Breast epithelium (tissue), 4 donors: ENCODE measurements around the gene ADGRL3. TPM values are rescaled to one million over a fixed set of nuclear protein-coding genes. Genes with fewer than 3 reads are reported as not detected.

ENCODE experiments used
- DNase-seq, 2 donors: peaks; one replicate each; pipeline ENCODE4 v3.0.0-alpha.2; 2019; ENCODE audit warnings: low spot score in 2 of 2
- H3K27ac ChIP-seq, 2 donors: fragments of 200-600 bp; sonication (generic) in 1 of 2; one replicate each; pipeline ENCODE4 v1.5.1; 2016 to 2019; ENCODE audit warnings: mild to moderate bottlenecking in 1 of 2
- H3K27me3 ChIP-seq, 2 donors: fragments of 200-600 bp; sonication (generic) in 1 of 2; one replicate each; pipeline versions ENCODE4 v1.5.1 to v1.6.0; 2017 to 2019; ENCODE audit warnings: control low read depth in 1 of 2, mild to moderate bottlenecking in 1 of 2
- H3K36me3 ChIP-seq: fragments of 200-600 bp; one replicate; pipeline ENCODE4 v1.5.1; 2019
- H3K4me1 ChIP-seq, 2 donors: fragments of 200-600 bp; sonication (generic); one replicate each; pipeline ENCODE4 v1.5.1; 2016 to 2019; ENCODE audit warnings: control low read depth in 1 of 2
- H3K4me3 ChIP-seq, 3 donors: fragments of 200-600 bp; sonication (generic); 1 replicate in 2 of 3; 2 replicates in 1 of 3; pipeline ENCODE4 v1.5.1; 2016 to 2019; ENCODE audit warnings: mild to moderate bottlenecking in 3 of 3, moderate library complexity in 2 of 3
- H3K9me3 ChIP-seq, 2 donors: fragments of 200-600 bp; sonication (generic) in 1 of 2; one replicate each; pipeline ENCODE4 v1.5.1; 2016 to 2019; ENCODE audit warnings: control low read depth in 1 of 2
- POLR2A ChIP-seq: fragments of 450-650 bp; IDR thresholded peaks from one replicate; pipeline ENCODE4 v1.6.1; 2016; ENCODE audit warnings: antibody characterized with exemption, mild to moderate bottlenecking, moderate library complexity
- POLR2AphosphoS5 ChIP-seq, 3 donors: sonication (generic); formaldehyde crosslinking; IDR thresholded peaks; one replicate each; pipeline ENCODE4 v1.6.1; 2017; ENCODE audit warnings: antibody characterized with exemption in 3 of 3
- intact Hi-C: fragments of 100-400 bp; cut with DNase I; formaldehyde crosslinking; loops from one replicate; pipeline ENCODE4 v1.15.1; 2023; ENCODE audit warnings: low total_unique reads
- total RNA-seq, 3 donors: library from RNA; depleted of rRNA; stranded (reverse); fragments of >200 nt; gene quantifications; one replicate each; pipeline ENCODE4 v1.1.0, GENCODE V29; 2016
- TF ChIP-seq, protein P1 (sequence below), 3 donors: fragments of 450-650 bp; IDR thresholded peaks; one replicate each; pipeline ENCODE4 v1.5.1; 2016 to 2017; ENCODE audit warnings: antibody characterized with exemption in 3 of 3, mild to moderate bottlenecking in 3 of 3, moderate library complexity in 3 of 3

ADGRL3 gene
- total RNA-seq, 3 donors from 2014 or later, result 4.2 to 8.2 (median 6.6) TPM

GRCh38 chr4:61489927-61490326 is 289.8 kb downstream of the ADGRL3 start:
- no peak overlapping the region for H3K4me3 ChIP-seq
- no peaks in the 10 kb centered on the region for H3K36me3 ChIP-seq
- H3K27me3 ChIP-seq, result no peaks in the 10 kb centered on the region
- DNase-seq, result no peak
- H3K4me1 ChIP-seq, result no peaks in the 10 kb centered on the region
- no peaks in the 10 kb centered on the region for H3K9me3 ChIP-seq
- intact Hi-C loops, result no loop called here
- TF ChIP-seq, protein P1, sequence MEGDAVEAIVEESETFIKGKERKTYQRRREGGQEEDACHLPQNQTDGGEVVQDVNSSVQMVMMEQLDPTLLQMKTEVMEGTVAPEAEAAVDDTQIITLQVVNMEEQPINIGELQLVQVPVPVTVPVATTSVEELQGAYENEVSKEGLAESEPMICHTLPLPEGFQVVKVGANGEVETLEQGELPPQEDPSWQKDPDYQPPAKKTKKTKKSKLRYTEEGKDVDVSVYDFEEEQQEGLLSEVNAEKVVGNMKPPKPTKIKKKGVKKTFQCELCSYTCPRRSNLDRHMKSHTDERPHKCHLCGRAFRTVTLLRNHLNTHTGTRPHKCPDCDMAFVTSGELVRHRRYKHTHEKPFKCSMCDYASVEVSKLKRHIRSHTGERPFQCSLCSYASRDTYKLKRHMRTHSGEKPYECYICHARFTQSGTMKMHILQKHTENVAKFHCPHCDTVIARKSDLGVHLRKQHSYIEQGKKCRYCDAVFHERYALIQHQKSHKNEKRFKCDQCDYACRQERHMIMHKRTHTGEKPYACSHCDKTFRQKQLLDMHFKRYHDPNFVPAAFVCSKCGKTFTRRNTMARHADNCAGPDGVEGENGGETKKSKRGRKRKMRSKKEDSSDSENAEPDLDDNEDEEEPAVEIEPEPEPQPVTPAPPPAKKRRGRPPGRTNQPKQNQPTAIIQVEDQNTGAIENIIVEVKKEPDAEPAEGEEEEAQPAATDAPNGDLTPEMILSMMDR (IDR thresholded peaks at IDR 0.05), result no peak
- TF ChIP-seq POLR2A (no peak), POLR2AphosphoS5 (IDR thresholded peaks at IDR 0.05) (no peak)
- H3K27ac ChIP-seq, result no peak overlapping the region

DNA sequence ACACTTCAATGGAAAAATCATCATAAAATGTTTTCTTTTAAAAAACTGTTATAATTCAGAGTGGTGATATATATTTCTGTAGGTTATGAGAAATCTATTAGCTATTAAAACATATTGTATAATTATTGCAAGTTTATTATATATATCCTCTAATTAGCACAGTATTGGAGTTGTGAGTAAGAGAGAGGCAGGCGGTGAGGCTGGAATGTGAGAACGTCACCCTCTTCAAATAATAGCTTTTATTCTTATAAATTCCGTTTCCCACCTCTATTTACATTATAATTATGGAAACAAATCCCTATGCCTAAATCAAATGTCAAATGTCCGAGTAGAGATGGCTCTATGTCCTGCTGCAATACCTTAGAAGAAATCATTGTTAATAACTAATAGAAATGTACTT is 292.9 kb downstream of the ADGRL3 start:
- Histone ChIP-seq H3K4me3 (no peak overlapping the region), H3K4me1 (no peaks in the 10 kb centered on the region), H3K36me3 (no peaks in the 10 kb centered on the region), H3K27ac (no peak overlapping the region), H3K9me3 (no peaks in the 10 kb centered on the region), H3K27me3 (no peaks in the 10 kb centered on the region)
- no peak for TF ChIP-seq POLR2A
- TF ChIP-seq, protein P1 (IDR thresholded peaks at IDR 0.05), result no peak
- no peak for TF ChIP-seq POLR2AphosphoS5 (IDR thresholded peaks at IDR 0.05)
- intact Hi-C loops, result no loop called here
- no peak for DNase-seq

DNA sequence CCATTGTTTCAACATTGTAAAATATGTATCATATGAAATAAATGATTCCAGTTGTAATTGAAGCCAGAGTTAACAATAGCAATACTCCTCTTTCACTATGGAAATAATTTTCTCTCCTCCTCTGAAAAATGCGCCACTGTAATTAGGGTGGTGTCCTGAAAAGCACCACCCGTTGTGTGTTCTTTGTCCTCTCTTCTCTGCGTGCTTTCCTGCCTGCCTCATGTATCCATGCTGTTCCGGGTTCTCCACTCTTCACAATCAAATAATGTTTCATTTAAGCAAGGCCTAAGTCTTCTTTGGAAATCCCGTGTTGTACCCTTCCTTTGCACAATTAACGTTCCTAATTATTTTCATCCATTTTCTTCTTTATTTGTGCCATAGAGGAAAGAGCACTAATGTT is 293.3 kb downstream of the ADGRL3 start:
- Histone ChIP-seq H3K4me1 (no peaks in the 10 kb centered on the region), H3K9me3 (no peaks in the 10 kb centered on the region), H3K36me3 (no peaks in the 10 kb centered on the region), H3K27me3 (no peaks in the 10 kb centered on the region), H3K27ac (no peak overlapping the region), H3K4me3 (no peak overlapping the region)
- DNase-seq, result no peak
- intact Hi-C loops, result no loop called here
- TF ChIP-seq POLR2AphosphoS5 (IDR thresholded peaks at IDR 0.05) (no peak), POLR2A (no peak)
- TF ChIP-seq, protein P1 (IDR thresholded peaks at IDR 0.05), result no peak

DNA sequence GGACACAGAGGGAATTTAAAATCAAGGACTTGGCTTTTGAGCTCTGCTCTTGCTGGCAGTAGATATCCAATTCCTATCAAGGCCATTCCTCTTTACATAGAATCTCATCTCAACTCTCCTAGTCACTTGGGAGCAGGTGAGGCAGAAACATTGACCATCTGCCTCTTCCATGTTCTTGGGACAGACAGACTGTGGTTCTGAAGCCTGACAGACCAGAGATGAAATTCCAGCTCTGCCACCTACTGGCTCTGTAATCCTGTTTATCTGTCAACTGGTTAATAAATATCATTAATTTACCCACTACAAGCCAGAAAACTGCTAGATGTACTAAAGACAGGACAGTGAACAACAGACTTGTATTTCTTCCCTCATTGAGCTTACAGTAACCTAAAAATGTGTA is 300.8 kb downstream of the ADGRL3 start:
- no peaks in the 10 kb centered on the region for H3K36me3 ChIP-seq
- H3K4me1 ChIP-seq, result no peaks in the 10 kb centered on the region
- TF ChIP-seq, protein P1 (IDR thresholded peaks at IDR 0.05), result no peak
- TF ChIP-seq POLR2A, result no peak
- TF ChIP-seq POLR2AphosphoS5 (IDR thresholded peaks at IDR 0.05), result no peak
- no peak overlapping the region for H3K4me3 ChIP-seq
- H3K9me3 ChIP-seq, result no peaks in the 10 kb centered on the region
- no peak overlapping the region for H3K27ac ChIP-seq
- DNase-seq, result no peak
- H3K27me3 ChIP-seq, result no peaks in the 10 kb centered on the region
- intact Hi-C loops, result loop anchor here (5.0 kb wide), 1 partner anchor 76 kb away; no protein-coding TSS in a partner anchor

- Histone ChIP-seq H3K36me3 (no peaks in the 10 kb centered on the region), H3K27ac (no peak overlapping the region), H3K4me3 (no peak overlapping the region), H3K9me3 (no peaks in the 10 kb centered on the region), H3K4me1 (no peaks in the 10 kb centered on the region), H3K27me3 (no peaks in the 10 kb centered on the region)
- no peak for TF ChIP-seq POLR2A
- TF ChIP-seq, protein P1 (IDR thresholded peaks at IDR 0.05), result no peak
- TF ChIP-seq POLR2AphosphoS5 (IDR thresholded peaks at IDR 0.05), result no peak
- intact Hi-C loops, result loop anchor here (5.0 kb wide), 1 partner anchor 75 kb away; no protein-coding TSS in a partner anchor
- no peak for DNase-seq
Measured at GRCh38 chr4:61501812-61502211, 301.7 kb downstream of the ADGRL3 start.
